A673 (cell line): ENCODE measurements around the gene HIP1.

ENCODE experiments used
- EZH2 ChIP-seq: fragments of 200-600 bp; sonication (generic); IDR thresholded peaks from 2 replicates; pipeline ENCODE4 v1.6.1; 2017; ENCODE audit warnings: borderline replicate concordance, low read depth, mild to moderate bottlenecking, mixed read lengths, antibody characterized with exemption, low read length; ENCODE audit not compliant: poor library complexity, severe bottlenecking
- TF ChIP-seq, protein P1 (sequence below): fragments of 300-800, 200-600 bp; sonication (generic); conservative IDR thresholded peaks from 2 replicates; pipeline ENCODE4 v1.5.1; 2017; ENCODE audit warnings: low read depth, mild to moderate bottlenecking, antibody characterized with exemption, low read length, moderate library complexity, mixed read lengths

DNA sequence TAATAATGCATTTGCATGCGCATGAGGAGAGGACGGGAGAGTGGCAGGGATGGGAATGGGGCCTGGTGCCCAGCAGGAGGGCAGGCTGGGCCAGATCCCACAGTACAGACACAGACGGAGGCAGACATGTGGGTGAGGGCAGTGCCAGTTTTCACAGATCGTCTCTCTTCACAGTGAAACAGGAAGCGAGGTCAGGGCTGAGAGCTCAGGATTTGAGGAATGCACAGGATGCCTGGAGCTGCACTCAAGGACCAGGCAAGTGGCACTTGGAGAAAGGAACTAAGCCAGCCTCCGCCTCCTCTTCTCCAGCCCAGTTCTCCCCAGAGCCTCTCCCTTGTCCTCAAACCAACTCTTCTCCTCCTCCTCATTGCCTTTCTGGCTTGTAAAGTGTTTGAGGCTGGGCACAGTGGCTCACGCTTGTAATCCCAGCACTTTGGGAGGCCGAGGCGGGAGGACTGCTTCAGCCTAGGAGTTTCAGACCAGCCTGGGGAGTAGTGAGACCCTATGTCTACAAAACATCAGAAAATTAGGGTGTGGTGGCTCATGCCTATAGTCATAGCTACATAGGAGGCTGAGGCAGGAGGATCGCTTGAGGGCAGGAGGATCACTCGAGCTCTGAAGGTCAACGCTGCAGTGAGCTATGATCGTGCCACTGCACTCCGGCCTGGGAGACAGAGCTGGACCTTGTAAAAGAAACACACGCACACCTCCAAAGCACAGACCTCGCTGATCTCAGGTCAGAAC is 115.2 kb downstream of the HIP1 start:
- TF ChIP-seq, protein P1, sequence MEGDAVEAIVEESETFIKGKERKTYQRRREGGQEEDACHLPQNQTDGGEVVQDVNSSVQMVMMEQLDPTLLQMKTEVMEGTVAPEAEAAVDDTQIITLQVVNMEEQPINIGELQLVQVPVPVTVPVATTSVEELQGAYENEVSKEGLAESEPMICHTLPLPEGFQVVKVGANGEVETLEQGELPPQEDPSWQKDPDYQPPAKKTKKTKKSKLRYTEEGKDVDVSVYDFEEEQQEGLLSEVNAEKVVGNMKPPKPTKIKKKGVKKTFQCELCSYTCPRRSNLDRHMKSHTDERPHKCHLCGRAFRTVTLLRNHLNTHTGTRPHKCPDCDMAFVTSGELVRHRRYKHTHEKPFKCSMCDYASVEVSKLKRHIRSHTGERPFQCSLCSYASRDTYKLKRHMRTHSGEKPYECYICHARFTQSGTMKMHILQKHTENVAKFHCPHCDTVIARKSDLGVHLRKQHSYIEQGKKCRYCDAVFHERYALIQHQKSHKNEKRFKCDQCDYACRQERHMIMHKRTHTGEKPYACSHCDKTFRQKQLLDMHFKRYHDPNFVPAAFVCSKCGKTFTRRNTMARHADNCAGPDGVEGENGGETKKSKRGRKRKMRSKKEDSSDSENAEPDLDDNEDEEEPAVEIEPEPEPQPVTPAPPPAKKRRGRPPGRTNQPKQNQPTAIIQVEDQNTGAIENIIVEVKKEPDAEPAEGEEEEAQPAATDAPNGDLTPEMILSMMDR, result no peak
- TF ChIP-seq EZH2, result no peak
